GM12864 (cell line): Measurements from ENCODE around the gene INTS11.

ENCODE experiments used
- DNase-seq: peaks from one replicate; pipeline ENCODE4 v3.0.0-alpha.2; 2011; ENCODE audit warnings: low read depth
- H3K4me3 ChIP-seq: 2 replicates; pipeline ENCODE4 v1.5.1; 2011; ENCODE audit warnings: mild to moderate bottlenecking, low read depth, low read length, control low read depth
- TF ChIP-seq, protein P1 (sequence below): IDR thresholded peaks from 2 replicates; pipeline ENCODE4 v1.5.1; 2011; ENCODE audit warnings: low read depth, mild to moderate bottlenecking, moderate library complexity, low read length, control low read depth, inconsistent platforms; ENCODE audit errors: missing control alignments

The INTS11 gene

DNA sequence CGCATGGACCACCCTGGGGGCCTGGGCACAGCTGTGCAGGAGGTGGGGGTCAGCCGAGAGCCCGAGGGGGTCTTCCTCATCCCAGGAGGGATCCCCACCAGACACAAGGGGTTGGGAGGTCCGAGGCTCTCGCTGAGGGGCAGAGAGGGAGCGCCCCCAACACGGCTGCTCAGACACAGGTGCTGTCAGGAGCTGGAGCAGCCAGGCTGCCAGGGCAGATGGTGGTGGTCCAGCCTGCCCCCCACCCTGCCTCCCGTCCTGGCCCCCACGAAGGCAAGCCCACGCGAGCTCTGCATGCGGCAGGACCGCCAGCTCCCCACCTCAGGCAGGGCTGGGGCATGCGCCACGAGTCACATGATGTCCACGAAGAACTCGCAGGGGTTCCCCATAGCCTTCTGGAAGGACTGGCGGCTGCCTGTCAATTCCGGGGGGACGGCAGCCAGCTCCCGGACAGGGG lies 11.4 kb upstream of the INTS11 start:
- TF ChIP-seq, protein P1, sequence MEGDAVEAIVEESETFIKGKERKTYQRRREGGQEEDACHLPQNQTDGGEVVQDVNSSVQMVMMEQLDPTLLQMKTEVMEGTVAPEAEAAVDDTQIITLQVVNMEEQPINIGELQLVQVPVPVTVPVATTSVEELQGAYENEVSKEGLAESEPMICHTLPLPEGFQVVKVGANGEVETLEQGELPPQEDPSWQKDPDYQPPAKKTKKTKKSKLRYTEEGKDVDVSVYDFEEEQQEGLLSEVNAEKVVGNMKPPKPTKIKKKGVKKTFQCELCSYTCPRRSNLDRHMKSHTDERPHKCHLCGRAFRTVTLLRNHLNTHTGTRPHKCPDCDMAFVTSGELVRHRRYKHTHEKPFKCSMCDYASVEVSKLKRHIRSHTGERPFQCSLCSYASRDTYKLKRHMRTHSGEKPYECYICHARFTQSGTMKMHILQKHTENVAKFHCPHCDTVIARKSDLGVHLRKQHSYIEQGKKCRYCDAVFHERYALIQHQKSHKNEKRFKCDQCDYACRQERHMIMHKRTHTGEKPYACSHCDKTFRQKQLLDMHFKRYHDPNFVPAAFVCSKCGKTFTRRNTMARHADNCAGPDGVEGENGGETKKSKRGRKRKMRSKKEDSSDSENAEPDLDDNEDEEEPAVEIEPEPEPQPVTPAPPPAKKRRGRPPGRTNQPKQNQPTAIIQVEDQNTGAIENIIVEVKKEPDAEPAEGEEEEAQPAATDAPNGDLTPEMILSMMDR, result no peak
- DNase-seq, result no peak
- H3K4me3 ChIP-seq, result no peak overlapping the region

GRCh38 chr1:1335283-1335682 lies 10.8 kb upstream of the INTS11 start:
- no peak for DNase-seq
- TF ChIP-seq, protein P1, result no peak
- H3K4me3 ChIP-seq, result no peak overlapping the region

- TF ChIP-seq, protein P1, result no peak
- DNase-seq, result no peak
- no peak overlapping the region for H3K4me3 ChIP-seq
Observed at GRCh38 chr1:1334835-1335234, 10.4 kb upstream of the INTS11 start.

DNA sequence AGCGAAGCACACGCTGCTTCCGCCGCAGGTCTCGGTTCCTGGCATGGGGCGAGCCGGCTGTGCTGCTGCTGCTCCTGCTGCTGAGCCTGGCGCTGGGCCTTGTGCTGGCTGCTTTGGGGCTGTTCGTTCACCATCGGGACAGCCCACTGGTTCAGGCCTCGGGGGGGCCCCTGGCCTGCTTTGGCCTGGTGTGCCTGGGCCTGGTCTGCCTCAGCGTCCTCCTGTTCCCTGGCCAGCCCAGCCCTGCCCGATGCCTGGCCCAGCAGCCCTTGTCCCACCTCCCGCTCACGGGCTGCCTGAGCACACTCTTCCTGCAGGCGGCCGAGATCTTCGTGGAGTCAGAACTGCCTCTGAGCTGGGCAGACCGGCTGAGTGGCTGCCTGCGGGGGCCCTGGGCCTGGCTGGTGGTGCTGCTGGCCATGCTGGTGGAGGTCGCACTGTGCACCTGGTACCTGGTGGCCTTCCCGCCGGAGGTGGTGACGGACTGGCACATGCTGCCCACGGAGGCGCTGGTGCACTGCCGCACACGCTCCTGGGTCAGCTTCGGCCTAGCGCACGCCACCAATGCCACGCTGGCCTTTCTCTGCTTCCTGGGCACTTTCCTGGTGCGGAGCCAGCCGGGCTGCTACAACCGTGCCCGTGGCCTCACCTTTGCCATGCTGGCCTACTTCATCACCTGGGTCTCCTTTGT lies 9.2 kb upstream of the INTS11 start:
- H3K4me3 ChIP-seq, result no peak overlapping the region
- TF ChIP-seq, protein P1, result no peak
- DNase-seq, result no peak

DNA sequence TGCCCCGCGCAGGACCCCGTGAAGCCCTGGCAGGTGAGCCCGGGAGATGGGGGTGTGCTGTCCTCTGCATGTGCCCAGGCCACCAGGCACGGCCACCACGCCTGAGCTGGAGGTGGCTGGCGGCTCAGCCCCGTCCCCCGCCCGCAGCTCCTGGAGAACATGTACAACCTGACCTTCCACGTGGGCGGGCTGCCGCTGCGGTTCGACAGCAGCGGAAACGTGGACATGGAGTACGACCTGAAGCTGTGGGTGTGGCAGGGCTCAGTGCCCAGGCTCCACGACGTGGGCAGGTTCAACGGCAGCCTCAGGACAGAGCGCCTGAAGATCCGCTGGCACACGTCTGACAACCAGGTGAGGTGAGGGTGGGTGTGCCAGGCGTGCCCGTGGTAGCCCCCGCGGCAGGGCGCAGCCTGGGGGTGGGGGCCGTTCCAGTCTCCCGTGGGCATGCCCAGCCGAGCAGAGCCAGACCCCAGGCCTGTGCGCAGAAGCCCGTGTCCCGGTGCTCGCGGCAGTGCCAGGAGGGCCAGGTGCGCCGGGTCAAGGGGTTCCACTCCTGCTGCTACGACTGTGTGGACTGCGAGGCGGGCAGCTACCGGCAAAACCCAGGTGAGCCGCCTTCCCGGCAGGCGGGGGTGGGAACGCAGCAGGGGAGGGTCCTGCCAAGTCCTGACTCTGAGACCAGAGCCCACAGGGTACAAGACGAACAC lies 8.5 kb upstream of the INTS11 start:
- no peak for DNase-seq
- H3K4me3 ChIP-seq, result no peak overlapping the region
- TF ChIP-seq, protein P1, result no peak

DNA sequence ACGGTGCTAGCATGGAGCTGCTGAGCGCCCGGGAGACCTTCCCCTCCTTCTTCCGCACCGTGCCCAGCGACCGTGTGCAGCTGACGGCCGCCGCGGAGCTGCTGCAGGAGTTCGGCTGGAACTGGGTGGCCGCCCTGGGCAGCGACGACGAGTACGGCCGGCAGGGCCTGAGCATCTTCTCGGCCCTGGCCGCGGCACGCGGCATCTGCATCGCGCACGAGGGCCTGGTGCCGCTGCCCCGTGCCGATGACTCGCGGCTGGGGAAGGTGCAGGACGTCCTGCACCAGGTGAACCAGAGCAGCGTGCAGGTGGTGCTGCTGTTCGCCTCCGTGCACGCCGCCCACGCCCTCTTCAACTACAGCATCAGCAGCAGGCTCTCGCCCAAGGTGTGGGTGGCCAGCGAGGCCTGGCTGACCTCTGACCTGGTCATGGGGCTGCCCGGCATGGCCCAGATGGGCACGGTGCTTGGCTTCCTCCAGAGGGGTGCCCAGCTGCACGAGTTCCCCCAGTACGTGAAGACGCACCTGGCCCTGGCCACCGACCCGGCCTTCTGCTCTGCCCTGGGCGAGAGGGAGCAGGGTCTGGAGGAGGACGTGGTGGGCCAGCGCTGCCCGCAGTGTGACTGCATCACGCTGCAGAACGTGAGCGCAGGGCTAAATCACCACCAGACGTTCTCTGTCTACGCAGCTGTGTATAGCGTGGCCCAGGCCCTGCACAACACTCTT lies 7.7 kb upstream of the INTS11 start:
- H3K4me3 ChIP-seq, result no peak overlapping the region
- TF ChIP-seq, protein P1, result no peak
- no peak for DNase-seq
